NCI-H510A (cell line): ENCODE results near the gene PLIN5.

Experiments
- DNase-seq: peaks from one replicate; lab custom pipeline; 2025; lab: John Stamatoyannopoulos, UW

Gene PLIN5

DNA sequence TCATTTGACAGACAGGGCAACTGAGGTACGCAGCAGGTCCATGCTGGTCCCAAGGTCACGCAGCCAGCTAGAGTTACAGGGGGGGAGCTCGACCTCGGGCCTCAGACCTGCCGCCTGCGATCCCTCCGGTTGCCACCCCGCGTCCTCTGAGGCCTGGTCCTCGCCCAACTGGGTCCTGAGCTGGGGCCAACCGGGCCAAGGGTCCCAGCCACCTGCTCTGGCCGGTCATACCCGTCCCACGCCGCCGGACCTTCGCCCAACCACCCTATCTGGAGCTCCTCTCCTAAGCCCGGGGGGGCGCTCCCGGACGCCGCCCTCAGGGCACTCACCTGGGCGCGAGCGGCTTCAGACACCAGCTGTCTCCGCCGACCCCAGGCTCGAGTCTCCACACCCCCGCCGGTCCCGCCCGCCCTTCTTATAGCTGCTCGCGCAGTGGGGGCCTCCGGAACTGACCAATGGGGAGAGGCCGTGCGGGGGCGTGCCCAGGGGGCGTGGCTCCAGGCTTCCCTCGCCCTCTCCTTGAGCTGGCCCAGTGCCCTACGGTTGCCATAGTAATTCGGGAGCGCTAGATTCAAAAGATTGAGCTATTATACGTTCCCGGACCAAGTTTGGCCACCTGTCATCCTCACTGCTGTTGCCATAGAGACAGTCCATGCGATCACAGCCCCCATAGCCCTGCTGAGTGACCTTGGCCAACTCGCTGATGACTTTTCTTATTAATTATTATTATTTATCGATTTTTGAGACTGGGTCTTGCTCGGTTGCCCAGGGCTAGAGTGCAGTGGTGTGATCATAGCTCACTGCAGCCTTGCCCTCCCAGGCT lies at the start of gene PLIN5:
TSS of gene PLIN5 (minus strand) at position 389 of the 823 bp plus-strand sequence. CDS start 1,150 bp downstream, outside the sequence.
- peak; percentile 72 for DNase-seq

DNA sequence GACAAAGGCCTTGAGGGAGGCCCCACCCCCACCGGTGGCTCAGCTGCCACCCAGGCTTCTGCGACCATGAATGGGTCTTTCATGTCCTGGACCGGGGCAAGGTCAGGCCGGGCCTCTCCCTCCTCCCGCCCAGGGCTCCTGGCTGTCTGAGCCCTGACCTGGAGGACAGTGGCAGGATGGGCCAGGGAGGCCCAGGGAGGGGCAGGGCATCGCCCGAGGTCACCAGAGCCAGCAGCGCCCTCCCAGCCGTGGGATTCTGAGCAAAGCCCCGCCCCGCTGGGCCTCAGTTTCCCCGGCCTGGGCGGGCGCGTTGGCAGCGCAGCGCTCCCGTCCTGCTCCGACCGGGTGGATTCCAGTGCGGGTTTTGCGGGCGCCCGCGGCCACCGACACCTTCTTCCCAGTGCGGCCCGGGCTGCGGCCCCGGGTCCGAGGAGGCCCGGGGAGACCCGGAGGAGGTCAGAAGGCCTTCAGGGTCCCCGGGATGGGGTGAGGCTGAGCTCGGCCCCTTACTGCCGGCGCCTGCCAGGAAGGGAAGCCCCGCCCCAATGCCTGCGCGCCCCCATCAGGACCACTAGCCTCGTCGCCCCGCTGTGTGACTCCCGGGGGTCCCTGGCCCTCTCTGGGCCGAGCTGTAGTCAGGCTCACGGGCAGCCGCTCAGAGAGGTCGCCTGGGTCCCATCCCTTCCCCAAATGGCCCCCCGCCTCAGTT lies 49.1 kb upstream of the PLIN5 start:
- no peak for DNase-seq

DNA sequence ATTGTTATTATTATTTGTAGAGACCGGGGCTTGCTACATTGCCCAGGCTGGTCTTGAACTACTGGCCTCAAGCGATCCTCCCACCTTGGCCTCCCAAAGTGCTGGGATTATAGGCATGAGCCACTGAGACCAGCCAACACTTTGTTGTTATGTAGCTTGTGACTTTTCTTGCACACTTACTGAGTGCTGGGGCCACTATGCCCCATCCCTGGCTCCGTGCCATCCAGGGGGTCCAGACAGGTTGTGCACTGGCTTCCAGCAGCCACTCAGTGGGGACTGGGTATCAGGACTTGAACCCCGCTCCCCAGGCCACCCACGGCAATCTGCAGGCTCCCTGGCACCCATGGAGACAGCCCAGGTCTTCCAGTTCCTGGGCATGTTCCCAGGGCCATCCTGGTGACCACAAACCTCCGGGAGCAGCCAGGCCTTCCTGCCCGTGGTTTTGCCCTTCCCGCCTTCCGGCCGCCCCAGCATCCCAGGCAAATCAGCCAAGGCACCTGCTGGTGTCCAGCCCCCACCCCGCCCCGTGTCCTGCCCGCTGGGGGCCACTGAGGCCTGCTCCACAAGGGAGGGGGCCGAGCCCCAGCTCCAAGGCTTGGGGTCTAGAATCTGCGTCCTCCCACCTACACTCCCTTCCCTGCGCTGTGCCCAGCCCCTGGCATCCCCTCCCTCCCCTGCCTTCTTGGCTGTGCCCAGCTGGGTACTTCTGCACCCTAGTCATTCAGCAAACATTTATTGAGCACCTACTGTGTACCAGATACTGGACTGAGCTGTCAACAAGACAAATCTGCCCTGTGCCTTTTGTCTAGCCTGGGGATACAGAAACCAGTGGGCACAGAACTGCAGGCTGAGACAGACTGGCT lies 48.2 kb upstream of the PLIN5 start:
- peak; percentile 46 for DNase-seq

DNA sequence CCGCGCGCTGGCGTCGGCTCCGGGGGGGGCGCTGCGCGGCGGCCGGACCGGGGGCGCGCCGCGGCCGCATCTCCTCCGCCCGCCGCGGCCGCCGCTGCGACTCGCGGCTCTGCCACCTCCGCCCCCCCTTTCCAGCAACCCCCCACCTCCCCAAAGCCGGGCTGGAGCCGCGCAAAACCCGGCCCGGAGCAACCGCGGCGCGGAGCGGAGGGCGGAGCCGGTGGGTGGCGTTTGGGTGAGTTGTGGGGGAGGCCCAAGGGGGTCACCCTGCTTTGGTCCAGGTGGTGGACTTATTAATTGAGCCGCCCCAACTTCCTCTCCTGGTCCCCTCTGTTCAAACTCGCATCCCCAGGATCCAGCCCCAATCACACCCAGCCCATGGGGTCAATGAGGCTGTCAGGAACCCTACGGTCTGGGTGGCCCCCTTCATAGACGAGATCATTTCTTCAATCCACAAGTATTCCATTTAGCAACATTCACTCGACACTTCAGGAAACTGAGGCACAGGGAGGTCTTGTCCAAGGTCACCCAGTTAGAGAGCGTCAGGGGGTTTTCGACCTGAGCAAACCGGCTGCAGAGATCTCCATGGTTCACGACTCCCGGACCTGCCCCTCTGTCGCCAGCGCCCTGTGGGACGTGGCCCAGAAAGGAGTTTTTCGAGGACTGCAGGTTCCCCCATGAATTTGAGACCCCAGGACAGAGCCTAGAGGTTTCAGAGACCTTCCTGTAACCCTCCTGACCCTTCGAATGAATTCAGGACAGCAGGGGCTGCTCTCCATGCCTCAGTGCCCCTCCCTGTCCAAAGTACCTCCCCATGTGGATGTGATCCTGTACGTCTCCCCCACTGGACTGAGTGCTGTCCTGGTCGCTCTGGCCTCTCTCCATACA lies 46.9 kb upstream of the PLIN5 start:
- DNase-seq = peak; percentile 36

DNA sequence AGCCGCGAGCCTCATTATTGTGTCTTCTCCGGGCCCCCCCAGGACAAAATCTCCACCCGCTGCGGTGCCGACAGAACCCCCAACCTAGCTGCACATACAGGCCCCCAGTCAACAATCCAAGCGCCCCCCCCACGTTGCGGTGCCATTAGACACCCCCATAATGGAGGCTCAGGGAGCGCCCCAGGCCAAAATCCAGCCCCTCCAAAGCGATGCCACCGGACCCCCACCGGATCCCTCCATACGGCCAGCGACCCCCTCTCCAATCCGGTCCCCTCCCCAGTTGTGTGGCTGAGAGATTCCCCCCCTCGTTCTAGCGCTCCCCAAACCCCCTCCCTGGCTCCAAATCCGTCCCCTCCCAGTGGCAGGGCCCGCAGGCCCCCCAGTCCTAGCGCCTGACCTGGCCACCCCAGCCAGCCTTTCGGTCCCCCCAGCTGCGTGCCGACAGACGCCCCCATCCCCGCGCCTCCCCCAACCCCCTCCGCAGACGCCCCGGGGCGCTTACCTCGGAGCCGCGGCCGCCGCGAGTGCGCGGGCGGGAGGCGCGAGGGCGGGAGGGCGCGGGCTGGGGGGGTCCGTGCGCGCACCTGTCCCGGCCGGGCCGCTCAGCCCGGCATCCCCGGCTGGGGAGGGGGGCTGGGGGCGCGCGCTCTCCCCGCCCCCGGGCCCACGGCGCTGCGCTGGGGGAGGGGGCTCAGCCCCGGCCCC lies 46.1 kb upstream of the PLIN5 start:
- no peak for DNase-seq

GRCh38 chr19:4580021-4580901 lies 45.2 kb upstream of the PLIN5 start:
- no peak for DNase-seq

DNA sequence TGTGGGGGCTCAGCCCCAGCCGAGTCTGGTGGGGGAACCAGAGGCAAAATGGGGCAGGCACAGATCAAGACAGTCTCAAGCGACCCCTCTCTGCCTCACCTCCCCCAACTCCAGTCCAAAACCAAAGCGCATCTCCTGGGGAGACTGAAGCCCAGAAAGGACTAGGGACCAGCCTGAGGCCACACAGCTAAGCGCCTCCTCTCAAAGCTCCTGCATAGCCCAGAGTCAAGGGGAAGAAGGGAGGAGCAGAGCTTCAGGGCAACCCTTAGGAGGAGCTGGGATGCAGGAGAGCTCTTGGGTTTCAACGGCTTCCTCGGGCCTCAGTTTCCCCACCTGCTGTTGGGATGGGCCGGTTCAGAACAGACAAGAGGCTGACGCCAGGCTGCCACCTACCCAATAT lies 44.4 kb upstream of the PLIN5 start:
- no peak for DNase-seq

GRCh38 chr19:4578552-4579248 lies 43.7 kb upstream of the PLIN5 start:
- no peak for DNase-seq

DNA sequence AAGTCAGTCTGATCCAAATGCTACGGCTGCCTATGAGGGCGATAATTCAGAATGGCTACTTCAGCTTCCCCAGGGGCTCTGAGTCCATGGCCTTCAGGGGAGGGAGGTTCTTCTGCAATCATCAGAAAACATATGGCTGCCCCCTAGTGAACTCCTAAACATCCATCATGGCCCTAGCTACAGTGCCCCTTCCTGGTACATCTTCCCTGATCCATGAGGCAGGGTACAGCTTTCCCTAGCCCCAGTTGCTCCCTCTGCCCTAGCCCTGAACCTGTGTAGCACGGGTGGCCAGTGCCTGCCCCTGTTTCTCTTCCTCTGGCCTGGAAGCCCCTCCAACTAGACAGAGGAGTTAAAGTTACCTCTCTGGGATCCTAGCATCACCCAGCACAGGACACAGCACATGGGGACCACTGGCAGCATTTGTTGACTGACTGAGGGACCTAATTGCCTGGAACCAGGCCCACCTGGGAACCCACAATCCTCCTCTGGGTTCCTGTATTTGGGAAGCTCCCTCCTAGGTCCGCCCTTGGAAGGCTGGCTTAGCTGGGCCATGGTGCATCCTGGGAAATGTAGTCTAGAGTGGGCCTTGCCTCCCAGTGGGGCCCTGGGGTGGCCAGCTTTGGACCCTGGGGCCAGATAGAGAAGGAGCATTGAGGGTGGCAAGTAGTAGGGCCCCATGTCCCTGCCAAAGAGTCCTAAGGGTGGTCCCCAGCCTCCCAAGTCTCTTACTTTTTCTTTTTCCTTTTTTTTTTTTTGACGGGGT lies 42.2 kb upstream of the PLIN5 start:
- DNase-seq = no peak

- no peak for DNase-seq
These were observed 41.3 kb upstream of the PLIN5 start for GRCh38 chr19:4576016-4576933.

GRCh38 chr19:4575267-4576015 lies 40.4 kb upstream of the PLIN5 start:
- no peak for DNase-seq

GRCh38 chr19:4573682-4574081 lies 38.7 kb upstream of the PLIN5 start:
- no peak for DNase-seq

DNA sequence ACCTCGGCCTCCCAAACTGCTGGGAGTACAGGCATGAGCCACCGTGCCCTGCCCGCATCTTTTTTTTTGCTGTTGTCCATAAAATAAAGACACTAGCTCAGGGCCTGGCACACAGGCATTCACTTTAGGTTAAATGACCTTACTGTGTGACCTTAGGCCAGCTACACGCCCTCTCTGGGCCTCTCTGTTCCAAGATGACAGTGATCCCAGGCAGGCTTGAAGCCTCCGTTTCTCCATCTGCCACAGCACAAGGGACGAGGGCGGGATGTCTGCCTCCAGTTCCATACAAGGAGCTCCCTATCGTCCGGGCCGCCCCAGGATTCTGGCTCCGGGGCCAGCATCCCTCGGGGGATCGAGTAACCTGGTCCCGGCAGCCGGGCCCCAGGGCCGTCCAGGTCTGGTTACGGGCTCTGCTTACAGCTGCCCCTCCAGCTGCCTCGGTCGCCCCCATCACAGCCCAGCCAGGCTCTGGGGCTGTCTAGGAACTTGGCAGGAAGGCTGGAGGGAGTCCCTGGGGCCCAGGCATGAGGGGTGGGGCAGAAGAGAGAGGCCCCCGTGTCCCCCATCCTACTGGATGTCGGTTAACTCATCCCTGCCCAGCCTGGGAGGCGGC lies 36.4 kb upstream of the PLIN5 start:
- DNase-seq = no peak

GRCh38 chr19:4570916-4571304 lies 35.9 kb upstream of the PLIN5 start:
- DNase-seq = no peak

GRCh38 chr19:4570402-4570801 lies 35.4 kb upstream of the PLIN5 start:
- no peak for DNase-seq

- DNase-seq = no peak
These were observed 33.9 kb upstream of the PLIN5 start for GRCh38 chr19:4568886-4569285.
